ENCODE measurements around the gene PLS3.

The PLS3 gene

DNA sequence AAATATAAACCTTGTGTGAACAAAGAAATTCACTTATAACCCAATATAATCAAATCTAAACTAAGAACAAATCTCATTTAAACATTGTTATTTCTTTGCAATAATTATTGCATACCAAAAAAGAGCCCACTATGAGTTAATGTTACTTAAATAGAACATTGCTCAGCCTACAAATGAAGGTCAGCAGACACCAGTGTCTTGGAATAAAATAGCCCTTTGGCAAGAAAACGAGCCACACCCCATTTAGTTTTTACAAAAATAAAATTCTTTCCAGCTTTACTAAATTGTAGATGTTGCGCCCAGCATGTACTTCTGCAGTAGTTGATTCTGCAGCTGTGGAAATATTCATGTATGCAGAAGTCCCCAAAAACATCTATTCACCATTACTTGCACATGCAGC, 12.2 kb downstream of the PLS3 start:
- DNase-seq, result no peak

DNA sequence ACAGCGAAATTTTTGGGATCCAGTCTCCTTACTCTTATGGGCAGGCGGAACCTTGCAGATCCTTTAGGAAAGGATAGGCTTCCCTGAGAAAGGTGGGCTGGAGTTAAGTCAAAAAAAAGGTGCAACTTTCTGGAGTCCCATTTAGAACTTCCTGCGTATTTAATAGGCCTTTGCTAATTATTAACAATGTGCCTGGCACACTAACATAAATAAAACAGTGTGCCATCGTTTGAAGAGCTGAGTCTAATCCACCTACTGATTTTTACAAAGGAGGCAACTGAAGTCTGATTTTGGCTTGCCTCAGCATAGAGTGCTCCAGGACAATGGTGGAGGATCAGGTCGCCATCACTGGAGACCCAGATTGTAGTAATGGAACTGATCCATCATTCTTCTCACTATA, 15.7 kb downstream of the PLS3 start:
- DNase-seq, result no peak

DNA sequence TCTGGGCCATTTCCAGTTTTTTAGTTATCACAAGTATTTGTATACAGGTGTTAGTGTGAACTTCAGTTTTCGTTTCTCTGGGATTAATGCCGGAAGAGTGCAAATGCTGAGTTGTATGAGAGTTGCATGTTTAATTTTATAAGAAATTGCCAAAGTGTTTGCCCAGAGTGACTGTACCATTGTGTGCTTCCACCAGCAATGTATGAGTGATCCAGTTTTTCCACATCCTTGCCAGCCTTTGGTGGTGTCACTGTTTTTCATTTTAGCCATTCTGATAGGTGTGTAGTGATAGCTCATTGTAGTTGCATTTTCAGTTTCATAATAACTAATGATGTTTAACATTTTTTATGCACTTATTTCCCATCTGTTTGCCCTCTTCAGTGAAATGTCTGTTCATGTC, 18.4 kb downstream of the PLS3 start:
- DNase-seq, result no peak

DNA sequence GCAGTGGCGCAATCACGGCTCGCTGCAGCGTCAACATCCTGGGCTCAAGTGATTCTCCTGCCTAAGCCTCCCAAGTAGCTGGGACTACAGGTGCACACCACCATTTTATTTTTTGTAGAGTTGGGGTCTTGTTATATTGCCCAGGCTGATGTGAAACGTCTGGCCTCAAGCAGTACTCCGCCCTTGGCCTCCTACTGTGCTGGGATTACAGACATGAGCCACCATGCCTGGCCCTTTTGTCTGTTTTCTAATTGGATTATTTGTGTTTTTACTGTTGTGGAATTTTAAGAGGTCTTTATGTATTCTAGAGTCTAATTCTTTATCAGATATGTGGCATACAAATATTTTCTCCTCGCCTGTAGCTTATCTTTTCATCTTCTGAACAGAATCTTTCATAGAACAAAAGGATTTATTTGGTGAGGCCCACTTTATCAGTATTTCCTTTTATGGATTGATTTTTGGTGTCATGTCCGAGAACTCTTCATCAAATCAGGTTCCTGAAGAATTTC, 18.9 kb downstream of the PLS3 start:
- no peak for DNase-seq

DNA sequence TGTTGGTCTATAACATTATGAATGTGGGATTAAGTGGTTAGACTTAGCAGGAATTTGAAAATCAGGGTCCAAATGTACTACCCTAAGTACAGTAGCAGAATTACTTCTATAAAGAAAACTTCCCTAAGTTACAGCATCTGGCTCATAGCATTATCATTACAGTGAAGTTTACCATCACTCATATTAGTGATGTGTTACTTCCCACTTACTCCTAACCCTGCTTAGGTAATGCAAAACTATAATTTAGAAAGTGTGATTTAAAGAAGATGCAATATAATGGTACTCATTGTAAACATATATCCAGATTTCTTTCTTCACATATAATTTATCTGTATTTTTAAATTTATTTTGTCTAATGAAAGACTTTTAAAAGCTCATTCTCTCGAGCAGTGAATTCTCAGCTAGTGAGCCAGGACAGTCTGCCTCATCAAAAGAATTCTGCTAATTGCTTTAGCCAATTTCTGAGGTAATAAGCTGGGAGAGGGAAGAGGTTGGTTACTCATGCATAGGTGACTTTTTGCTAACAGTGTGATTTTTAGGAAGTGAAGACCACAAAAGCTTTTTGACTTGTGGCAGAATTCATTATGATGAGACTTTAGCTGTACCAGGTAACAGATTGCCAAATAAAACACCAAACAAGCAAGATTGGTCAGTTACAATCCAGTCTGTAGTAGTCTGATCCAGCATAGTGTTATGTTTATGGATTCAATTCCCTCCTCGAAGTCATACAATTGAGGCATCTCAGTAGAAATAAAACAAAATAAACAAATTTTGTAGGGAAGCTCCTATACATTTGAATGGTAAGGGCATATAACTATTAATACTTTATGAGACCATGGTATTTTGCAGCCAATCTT, 21.0 kb downstream of the PLS3 start:
- DNase-seq, result no peak

DNA sequence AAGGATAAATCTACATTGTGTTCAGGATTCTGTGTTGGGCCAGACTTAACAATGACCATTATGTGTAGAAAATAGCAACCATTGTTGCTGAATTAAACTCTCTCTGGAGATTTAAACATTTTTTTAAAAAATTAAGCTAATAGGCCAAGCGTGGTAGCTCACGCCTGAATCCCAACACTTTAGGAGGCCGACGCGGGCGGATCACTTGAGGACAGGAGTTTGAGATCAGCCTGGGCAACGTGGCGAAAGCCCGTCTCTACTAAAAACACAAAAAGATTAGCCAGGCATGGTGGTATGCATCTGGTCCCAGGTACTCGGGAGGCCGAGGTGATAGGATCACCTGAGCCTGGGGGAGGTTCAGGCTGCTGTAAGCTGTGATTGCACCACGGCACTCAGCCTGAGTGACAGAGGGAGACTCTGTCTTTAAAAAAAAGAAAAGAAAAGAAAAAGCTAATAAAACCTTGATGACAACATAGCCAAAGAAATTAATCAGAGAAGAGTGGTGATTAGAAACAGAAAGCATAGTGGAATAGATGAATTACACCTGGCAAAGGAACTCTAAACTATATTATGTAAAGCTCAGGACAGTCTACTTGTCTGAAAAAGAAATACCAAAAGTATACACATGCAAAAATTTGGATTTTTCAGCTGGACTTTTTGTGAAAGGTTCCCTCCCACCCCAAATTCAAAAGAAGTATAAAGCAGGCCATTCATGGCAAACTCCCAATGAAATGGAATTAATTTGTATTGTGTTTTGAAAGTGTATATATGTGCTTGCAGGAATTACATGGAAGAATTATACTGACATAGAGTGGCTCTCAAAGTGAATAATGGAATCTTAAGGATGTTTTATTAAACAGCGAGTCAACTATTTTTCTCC, 21.9 kb downstream of the PLS3 start:
- no peak for DNase-seq

DNA sequence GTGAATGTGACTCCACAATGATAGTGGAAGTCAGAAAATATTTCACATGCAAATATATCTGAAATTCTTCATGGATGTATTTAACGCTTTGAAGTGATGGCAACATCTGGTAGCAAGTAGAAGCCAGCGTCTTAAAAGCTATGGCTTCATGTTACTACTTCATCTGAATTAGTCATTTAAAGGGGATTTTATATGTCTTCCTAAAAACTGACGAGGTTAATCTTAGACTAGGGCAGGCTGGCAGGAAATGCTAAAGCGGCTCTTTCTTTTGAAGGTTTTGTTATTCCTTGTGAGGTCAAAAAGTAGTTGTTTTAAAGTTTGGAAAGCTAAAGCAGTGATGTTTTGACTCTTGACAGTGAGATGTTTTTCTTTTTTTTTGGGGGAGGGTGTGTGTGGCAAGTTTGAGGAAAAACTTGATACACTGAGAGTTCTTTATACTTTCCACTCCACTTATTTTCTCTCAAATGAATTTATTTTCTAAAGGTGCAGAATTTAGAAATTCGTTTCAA, 22.6 kb downstream of the PLS3 start:
- no peak for DNase-seq

DNA sequence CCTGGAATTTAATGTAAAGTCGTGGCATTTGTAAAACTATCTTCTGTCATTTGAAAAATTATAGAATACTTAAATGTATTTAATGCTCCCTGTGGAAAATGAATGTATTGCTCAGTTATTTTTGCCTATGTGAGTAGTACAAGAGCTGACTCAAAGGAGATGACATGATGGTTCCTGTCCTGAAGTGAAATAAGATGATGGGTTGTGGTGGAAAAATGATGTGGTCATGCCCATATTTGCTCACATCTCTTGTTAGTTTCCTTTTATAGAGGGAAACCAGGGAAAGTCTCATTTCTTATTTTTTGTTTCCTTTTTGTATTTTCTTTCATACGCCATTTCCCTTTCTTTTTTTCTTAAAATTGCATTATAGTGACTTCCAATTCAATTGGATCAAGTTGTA, 23.7 kb downstream of the PLS3 start:
- no peak for DNase-seq

DNA sequence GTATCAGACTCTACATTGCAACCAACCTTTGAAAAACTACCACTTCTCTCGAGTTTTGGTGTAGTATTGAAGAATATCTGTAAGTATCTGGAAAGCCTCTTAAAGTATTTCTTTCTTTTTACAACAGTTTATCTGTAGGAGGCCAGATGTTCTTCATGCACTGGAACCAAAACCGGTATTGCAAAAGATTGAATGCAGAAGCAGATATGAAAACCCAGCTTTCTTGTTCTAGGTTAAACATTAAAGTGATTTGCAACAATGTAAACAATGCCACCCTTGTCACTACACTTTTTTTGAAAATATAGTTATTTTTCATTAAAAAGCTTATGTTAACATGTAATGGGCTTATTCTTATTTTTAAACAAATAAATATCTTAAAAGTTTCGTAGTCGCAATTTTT, 27.2 kb downstream of the PLS3 start:
- DNase-seq, result no peak

DNA sequence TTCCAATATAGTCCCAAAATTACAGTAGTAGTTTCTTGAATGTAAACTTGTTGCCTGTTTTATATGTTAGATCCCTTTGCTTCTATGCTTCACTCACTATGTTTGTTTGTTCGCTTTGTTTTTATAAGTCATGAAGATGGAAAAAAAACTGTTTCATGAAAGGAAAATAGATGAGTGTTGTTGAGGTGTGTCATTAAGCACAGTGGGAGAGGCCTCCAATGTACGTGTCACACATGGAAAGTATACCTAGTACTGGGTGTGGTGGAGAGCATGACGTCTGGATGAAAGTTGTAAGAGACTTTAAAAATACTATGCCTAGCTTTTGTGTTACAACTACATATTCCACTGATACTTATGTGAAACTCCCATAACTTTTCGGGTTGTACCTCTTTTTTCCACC, 28.4 kb downstream of the PLS3 start:
- no peak for DNase-seq

DNA sequence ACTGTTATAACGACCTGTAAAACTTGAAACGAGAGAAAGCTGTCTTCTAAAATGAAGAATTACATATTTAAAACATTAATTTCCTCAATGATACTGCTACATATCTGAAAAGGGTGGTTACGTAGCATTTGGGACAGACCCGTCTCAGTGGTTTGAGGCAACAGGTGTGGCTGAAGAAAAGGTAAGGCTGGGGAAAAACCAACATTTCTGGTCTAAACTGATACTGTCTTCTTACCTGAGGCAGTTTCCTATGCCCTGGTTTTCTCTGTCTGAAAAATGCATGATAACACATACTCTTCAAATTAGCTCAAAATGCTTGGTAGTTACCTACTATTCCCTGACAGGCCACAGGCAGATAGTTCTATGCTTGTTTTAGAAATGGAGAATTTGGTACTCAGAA, 30.4 kb downstream of the PLS3 start:
- no peak for DNase-seq

DNA sequence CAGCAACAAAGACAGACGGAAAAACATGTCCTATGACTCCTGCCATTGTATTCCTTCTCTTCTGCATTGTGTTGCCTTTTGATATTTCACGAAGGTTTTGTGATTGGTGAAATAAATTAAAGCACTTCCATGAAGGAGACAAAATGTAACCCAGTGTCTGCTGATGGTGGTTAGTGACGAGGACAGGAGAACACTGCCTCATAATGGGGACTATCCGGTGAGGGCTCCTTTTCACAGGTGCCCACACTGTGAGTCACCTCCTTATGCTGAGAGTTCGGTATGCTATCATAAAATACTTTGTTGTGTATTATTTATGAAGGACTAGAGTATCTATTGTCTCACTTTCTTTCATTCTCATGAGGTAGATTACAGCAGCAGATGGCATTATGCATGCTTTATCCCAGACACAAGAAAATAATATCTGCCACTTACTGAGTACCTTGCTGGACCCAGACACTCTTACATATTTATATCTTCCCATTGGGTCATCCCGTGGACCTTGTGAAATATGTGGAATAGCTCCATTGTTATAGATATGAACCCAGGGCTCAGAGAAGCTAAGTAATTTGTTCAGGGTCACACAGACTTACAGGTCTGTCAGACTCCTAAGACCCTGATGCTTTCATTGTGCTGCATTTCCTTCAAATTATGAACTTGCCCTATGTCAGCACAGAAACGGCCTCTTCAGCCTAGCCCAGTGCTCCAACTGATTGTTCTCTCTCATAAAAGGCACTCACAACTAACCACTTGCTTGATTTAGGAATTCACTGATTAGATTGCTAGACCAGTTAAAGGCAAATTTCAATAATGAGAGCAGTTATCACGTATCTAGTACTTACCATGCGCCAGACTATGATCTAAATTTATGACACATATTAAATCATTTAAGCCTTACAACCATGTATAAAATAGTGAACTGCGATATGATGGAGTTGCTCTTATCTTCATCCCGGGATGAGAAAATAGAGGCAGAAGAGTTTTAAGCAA, 31.2 kb downstream of the PLS3 start:
- no peak for DNase-seq

DNA sequence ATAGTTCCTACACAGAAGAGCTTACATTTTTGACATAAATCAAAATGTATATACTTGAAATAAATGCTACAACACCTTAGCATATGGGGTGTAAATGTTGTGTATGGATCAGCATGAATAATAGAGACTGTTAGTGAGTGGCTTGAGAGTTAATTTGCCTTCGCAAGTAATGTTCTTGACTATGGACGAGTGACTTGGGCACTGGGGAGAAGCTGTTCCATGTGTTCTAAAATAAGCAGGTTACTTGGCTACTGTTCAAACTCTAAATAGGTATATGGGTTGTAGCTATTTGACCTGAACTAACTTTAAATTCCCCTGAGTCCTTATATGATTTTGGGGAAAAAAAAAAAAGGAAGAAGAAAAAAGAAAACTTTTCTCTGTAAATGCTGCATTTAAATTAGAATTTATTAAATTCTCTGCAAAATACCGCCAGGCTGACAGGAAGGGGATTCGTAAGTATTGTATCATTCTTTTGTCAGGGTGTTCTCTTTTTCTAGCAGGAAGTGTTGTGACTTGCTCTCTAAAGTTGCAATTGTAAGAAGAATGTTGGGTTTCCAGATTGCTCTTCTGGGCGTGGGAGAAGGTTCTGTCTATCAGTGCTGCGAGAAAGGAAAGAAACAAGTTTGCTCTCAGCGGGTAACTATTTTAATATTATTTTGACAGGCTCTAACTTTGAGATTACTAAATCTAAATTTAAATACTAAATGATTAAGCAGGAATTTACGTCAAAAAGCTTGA, 32.2 kb downstream of the PLS3 start:
- DNase-seq, result no peak

DNA sequence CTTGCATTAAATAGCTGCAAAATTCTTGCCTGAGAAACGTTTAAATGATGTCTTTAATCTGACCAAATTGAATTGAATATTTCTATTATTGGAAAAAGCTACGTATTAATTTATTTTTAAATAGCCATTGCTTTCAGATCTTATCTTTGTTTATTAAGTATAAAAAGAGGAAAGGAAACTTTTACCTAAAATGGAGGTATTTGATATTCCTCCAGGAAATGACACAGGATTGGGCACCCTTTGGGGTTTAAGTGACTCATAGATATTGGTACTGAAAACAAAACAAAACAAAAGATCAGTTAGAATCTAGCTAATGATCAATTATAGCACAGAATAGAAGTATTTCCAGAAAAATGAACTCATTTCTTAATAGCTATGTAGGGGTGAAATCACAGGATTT, 34.1 kb downstream of the PLS3 start:
- no peak for DNase-seq

DNA sequence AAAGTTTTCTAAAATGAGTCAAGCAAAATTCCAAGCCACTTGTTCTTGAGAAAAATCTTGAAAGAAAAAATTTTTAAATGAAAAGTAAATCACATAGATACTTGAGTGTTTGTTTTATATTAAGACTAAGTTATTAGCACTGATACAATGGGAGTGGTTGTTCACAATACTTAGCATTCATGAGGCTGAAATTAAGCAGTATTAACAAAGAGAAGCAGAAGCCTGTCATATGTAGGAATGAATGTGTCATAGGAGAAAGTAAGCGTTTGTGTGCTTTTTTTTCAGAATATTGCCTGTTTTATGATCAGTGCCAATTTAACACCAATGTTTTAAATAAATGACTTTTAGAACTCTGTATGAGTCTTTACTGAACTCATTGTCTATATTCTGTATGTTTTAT, 37.6 kb downstream of the PLS3 start:
- DNase-seq, result no peak

DNA sequence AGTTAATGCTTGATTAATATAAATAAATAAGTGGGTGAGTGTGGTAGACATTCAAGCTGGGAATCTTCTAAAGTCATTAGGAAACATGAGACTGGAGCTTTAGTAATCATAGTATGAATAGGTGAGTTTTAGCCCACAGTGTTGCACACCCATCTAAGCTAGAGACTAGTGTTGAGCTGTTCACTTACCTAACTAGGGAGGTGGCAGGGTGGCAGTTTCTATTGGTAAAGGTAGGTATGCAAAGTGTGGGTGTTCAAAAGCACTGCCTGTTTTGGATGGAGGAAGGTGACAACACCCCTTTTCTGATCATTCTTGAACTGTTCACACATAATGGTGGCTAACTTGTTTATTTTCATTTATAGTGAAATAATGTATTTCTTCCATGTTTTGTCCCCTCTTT, 41.3 kb downstream of the PLS3 start:
- no peak for DNase-seq

DNA sequence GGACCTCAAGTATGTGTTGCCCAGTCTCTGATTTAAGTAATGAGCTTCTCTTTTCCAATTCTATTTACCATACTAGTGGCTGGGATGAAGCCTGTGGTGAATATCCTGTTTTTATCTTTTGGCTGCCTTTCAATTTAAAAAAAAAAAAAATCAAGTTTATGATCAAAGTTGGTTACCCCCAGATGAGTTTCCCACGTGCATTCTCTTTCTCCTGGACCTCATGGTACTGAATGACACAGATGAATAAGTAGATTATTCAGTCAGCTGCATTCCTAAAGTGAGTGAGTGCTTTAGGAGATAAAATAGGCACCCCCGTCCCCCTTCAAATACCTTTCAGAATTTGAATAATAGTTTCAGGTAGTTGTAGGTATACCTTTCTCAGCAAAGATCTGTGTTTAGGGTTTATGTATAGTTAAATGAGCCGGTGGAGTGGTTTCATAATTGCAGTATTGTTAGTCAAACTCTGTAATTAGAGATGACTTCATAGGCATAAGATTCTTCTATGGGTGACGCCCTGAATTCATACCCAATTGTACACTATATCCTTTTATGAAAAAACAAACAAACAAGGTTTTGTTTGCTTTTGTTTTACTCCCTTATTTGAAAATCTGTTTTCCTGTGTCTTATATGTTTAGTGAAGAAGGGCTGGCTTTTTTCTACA, 41.9 kb downstream of the PLS3 start:
- DNase-seq, result no peak

DNA sequence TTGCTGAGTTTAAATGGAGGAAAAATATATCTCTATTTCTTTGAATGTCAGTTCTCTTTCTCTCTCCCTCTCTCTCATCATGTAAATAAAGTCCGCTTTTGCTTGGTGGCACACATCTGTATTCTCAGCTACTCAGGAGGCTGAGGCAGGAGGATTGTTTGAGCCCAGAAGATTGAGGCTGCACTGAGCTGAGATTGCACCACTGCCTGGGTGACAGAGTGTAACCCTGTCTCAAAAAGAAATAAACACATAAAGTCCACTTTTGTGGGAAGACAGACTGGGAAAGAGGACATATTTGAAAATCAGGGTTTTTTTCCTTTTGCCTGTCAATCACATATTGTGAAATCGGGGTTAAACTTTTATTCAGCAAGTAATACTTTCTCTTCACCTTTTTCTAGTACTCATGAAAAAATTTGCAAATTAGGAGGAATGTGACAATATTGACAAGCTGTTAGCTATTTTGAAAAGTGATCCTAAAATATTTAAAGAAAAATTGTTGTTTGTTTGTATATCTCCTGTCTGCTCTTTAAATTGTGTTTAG, 42.6 kb downstream of the PLS3 start:
- no peak for DNase-seq

DNA sequence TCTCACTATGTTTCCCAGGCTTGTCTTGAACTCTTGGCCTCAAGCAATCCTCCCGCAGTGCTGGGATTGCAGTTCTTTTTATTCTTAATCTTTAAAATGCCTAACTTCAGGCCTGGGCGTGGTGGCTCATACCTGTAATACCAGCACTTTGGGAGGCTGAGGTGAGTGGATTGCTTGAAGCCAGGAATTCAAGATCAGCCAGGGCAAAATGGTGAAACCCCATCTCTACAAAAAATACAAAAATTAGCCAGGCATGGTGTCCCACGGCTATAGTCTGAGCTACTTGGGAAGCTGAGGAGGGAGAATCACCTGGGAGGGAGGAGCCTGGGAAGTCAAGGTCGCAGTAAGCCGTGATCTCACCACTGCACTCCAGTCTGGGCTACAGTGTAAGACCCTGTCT, 45.9 kb downstream of the PLS3 start:
- DNase-seq, result no peak

DNA sequence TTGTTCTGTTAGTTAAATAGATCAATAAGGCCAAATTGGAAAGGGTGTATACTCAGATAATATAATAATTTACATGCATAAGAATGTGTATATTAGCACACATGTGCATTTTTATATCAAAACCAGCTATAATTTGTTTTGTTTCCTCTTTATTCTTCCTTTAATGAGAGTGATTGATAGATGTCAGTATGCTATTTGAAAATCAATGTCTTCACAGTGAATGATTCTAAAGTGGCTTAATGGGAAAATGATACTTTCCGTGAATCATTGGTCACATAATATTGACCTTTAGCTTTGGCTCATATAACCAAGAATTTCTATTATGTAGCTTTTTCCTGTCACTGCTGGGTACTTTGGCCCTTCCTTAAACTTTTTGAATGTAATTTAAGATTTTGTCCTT, 48.6 kb downstream of the PLS3 start:
- DNase-seq, result no peak

Data from NCI-H187 treated with DMSO at 0.1 percent for 48 hours (cell line).